Measurements from ENCODE around the gene SARM1. TPM values are rescaled to one million over a fixed set of nuclear protein-coding genes. Genes with fewer than 3 reads are reported as not detected.

SARM1 gene
- total RNA-seq, 4 donors from 2014 or later = 5.3 to 24.4 (median 17.2) TPM

DNA sequence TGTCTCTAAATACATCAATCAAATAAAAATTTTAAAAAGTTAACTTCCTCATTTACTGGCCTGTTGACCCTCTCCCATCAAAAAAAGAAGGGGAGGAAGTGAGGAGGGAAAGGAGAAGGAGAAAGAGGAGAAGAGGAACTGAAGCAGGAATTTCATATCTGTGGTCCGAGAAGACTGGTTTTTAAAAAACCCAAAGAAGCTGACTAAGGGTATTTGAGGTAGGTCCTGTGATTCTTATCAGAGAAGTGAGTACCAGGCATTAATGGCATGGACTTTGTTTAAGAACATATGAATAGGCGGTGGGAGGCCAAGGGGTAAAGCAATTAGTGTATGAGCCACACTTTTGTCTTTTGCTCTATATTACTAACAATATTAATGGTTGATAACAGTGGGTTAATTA, 32.5 kb downstream of the SARM1 start:
- intact Hi-C loops (cut with DNase I; ENCODE audit: low total_unique reads) = no loop called here
- no peaks in the 10 kb centered on the region for H3K36me3 ChIP-seq
- TF ChIP-seq, protein P1, sequence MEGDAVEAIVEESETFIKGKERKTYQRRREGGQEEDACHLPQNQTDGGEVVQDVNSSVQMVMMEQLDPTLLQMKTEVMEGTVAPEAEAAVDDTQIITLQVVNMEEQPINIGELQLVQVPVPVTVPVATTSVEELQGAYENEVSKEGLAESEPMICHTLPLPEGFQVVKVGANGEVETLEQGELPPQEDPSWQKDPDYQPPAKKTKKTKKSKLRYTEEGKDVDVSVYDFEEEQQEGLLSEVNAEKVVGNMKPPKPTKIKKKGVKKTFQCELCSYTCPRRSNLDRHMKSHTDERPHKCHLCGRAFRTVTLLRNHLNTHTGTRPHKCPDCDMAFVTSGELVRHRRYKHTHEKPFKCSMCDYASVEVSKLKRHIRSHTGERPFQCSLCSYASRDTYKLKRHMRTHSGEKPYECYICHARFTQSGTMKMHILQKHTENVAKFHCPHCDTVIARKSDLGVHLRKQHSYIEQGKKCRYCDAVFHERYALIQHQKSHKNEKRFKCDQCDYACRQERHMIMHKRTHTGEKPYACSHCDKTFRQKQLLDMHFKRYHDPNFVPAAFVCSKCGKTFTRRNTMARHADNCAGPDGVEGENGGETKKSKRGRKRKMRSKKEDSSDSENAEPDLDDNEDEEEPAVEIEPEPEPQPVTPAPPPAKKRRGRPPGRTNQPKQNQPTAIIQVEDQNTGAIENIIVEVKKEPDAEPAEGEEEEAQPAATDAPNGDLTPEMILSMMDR (IDR thresholded peaks at IDR 0.05) = no peak
- no peak for TF ChIP-seq POLR2A (IDR thresholded peaks at IDR 0.05)
- DNase-seq = no peak
- H3K4me1 ChIP-seq = peaks cover 0 to 5% of the 10 kb centered on the region in 2 donors
- no peak overlapping the region for H3K4me3 ChIP-seq
- H3K27me3 ChIP-seq = no peaks in the 10 kb centered on the region
- no peak overlapping the region for H3K27ac ChIP-seq
- H3K9me3 ChIP-seq = no peaks in the 10 kb centered on the region

GRCh38 chr17:28404461-28404811, 32.9 kb downstream of the SARM1 start:
- Histone ChIP-seq H3K4me1 (peaks cover 0 to 5% of the 10 kb centered on the region in 2 donors), H3K36me3 (no peaks in the 10 kb centered on the region), H3K9me3 (no peaks in the 10 kb centered on the region), H3K27me3 (no peaks in the 10 kb centered on the region), H3K4me3 (no peak overlapping the region), H3K27ac (no peak overlapping the region)
- no peak for DNase-seq
- TF ChIP-seq, protein P1 (IDR thresholded peaks at IDR 0.05) = no peak
- no peak for TF ChIP-seq POLR2A (IDR thresholded peaks at IDR 0.05)
- intact Hi-C loops (cut with DNase I; ENCODE audit: low total_unique reads) = no loop called here

GRCh38 chr17:28404812-28405570, 33.5 kb downstream of the SARM1 start:
- no peak for DNase-seq
- peak overlapping the region; percentile 62 to 86 for H3K4me3 ChIP-seq
- H3K36me3 ChIP-seq = no peaks in the 10 kb centered on the region
- no peaks in the 10 kb centered on the region for H3K9me3 ChIP-seq
- H3K4me1 ChIP-seq = peaks cover 0 to 5% of the 10 kb centered on the region in 2 donors
- H3K27me3 ChIP-seq = no peaks in the 10 kb centered on the region
- intact Hi-C loops (cut with DNase I; ENCODE audit: low total_unique reads) = no loop called here
- TF ChIP-seq, protein P1 (IDR thresholded peaks at IDR 0.05) = no peak
- TF ChIP-seq POLR2A (IDR thresholded peaks at IDR 0.05) = no peak
- H3K27ac ChIP-seq = peak overlapping the region in 1 of 2 donors; percentile 72

- Histone ChIP-seq H3K36me3 (no peaks in the 10 kb centered on the region), H3K9me3 (no peaks in the 10 kb centered on the region), H3K4me1 (peaks cover 0 to 5% of the 10 kb centered on the region in 2 donors), H3K4me3 (peak within 1 kb of the TSS; percentile 62 to 86), H3K27me3 (no peaks in the 10 kb centered on the region), H3K27ac (peak within 1 kb of the TSS; percentile 0 to 72)
- TF ChIP-seq, protein P1 (IDR thresholded peaks at IDR 0.05) = no peak
- peak in 1 of 2 donors; percentile 23 for TF ChIP-seq POLR2A (IDR thresholded peaks at IDR 0.05)
- intact Hi-C loops (cut with DNase I; ENCODE audit: low total_unique reads) = no loop called here
- DNase-seq = peak; percentile 54 to 61
These were observed 34.4 kb downstream of the SARM1 start, which contains the start of gene SLC46A1 for GRCh38 chr17:28405632-28406472. Gene SLC46A1, minus strand, starts transcription at chr17:28406212. Its CDS starts 98 bp downstream, at chr17:28406114.

- no peak for DNase-seq
- H3K27ac ChIP-seq = peak overlapping the region; percentile 0 to 72
- peak overlapping the region; percentile 62 to 86 for H3K4me3 ChIP-seq
- no peaks in the 10 kb centered on the region for H3K36me3 ChIP-seq
- peaks cover 0 to 5% of the 10 kb centered on the region in 2 donors for H3K4me1 ChIP-seq
- intact Hi-C loops (cut with DNase I; ENCODE audit: low total_unique reads) = no loop called here
- no peak for TF ChIP-seq POLR2A (IDR thresholded peaks at IDR 0.05)
- TF ChIP-seq, protein P1 (IDR thresholded peaks at IDR 0.05) = no peak
- no peaks in the 10 kb centered on the region for H3K27me3 ChIP-seq
- H3K9me3 ChIP-seq = no peaks in the 10 kb centered on the region
These were observed 35.0 kb downstream of the SARM1 start for GRCh38 chr17:28406473-28406814.
